Gastrocnemius medialis (tissue), 4 donors: Measurements from ENCODE around the gene SMAD6.

Experiments
- CTCF ChIP-seq, 5 experiments: fragments of 450-650 bp in 3 of 5; fragments of 200-600 bp in 2 of 5; sonication (generic) in 2 of 5; IDR thresholded peaks in 4 of 5; conservative IDR thresholded peaks in 1 of 5; 1 replicate in 4 of 5; 2 replicates in 1 of 5; pipeline ENCODE4 v1.5.1; 2016 to 2019; ENCODE audit warnings: antibody characterized with exemption in 5 of 5, mild to moderate bottlenecking in 3 of 5, moderate library complexity in 3 of 5
- POLR2A ChIP-seq, 2 donors: fragments of 450-650 bp; IDR thresholded peaks; one replicate each; pipeline ENCODE4 v1.6.1; 2017; ENCODE audit warnings: antibody characterized with exemption in 2 of 2, mild to moderate bottlenecking in 2 of 2, moderate library complexity in 2 of 2

GRCh38 chr15:66745530-66746230, 43.6 kb downstream of the SMAD6 start:
- no peak for TF ChIP-seq CTCF (IDR thresholded peaks at IDR 0.05 in 4 of 5, conservative IDR thresholded peaks at IDR 0.05 in 1 of 5)
- no peak for TF ChIP-seq POLR2A (IDR thresholded peaks at IDR 0.05)
